ENCODE measurements around the gene FHOD3. TPM values are rescaled to one million over a fixed set of nuclear protein-coding genes. Genes with fewer than 3 reads are reported as not detected.

Gene FHOD3
- polyA plus RNA-seq, 4 donors, result 0.22 to 8.1 (median 1.9) TPM

DNA sequence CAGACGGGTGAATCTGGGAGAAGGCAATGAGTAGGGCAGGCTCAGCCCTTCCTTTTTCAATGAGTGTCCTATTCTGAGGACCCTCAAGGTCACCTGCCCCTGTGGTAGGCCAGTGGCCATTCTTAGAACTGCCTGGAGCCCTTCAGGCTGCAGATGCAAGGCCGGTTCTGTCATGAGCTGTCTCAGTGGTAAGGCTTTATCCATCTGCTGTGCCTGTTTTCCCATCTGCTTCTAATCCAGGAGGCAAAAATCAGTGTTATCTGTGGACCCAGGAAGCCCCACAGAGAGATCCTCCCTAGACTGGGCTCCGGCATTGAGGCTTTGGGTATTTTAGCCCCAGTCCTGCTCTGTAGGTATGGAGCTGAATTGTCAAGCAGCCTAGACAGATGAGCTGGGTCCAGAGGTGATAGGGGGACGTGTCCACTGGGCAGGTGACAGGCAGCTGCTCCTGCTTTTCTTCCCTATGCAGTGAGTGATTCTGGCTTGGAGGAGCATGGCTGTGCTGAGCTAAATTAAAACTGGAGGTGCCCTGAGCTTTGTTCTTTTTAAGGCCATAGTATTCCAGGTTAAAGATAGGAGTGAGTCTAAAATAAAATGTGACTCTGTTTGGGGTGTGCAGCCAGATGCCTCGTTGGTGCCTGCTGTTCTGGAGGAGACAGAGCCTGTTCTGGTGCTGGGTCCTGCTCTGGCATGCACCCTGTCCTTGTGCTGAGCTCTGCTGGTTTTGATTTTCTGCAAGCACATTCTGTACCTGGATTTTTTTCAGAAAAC is 92.5 kb downstream of the FHOD3 start:
- WGBS, 3 donors, result 53 to 69% (median 60%) methylated on average over 5 of the region's 5 CpGs
- Histone ChIP-seq H3K4me3 (ENCODE audit: low read depth in 1 of 3, low read length in 3 of 3) (no peak overlapping the region), H3K9me3 (ENCODE audit: control insufficient read depth in 2 of 2, insufficient read depth in 1 of 2, low read depth in 1 of 2, low read length in 1 of 2) (peaks cover 0 to 6% of the 10 kb centered on the region in 2 donors), H3K27ac (ENCODE audit: low read depth in 1 of 3, low read length in 2 of 3) (no peak overlapping the region), H3K36me3 (ENCODE audit: control insufficient read depth in 3 of 3, insufficient read depth in 2 of 3, low read depth in 1 of 3, low read length in 3 of 3) (no peaks in the 10 kb centered on the region), H3K4me1 (ENCODE audit: control insufficient read depth in 3 of 3, insufficient read depth in 2 of 3, low read depth in 1 of 3, low read length in 2 of 3) (no peaks in the 10 kb centered on the region), H3K27me3 (ENCODE audit: control insufficient read depth in 3 of 3, insufficient read depth in 3 of 3, low read length in 3 of 3) (no peaks in the 10 kb centered on the region)
- DNase-seq, result no peak
- no peak for FAIRE-seq

DNA sequence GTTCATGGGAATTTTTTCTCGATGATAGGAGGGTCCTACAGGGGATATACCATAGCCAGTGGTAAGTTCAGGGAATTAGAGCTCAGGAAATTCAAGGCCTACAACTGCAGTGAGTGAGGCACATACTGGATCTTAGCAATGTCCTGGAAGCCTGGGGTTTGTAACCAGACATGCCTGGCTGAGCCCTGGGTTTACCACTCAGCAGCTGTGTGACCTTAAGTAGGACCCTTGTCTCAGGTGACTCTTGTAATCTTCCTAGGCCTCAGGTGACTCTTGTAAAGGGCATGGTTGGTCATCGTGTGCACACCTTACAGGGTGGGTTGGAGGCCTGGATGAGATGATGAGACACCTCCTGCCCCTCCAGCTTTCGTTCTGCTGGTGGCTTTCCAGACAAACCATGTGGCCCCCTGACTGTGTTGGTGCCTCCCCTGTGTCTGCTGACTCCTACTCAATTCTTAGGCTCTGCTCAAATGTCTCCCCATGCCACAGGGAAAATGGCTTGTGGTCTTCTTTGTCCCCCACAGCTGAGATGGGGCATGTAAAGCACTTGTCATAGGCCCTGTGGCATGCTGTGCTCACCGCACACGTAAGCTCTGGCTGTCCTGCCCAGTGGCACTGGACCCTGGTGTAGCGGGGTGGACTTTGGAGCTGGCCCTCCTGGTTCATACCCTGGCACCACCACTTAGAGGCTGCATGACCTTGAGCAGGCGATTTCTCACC is 94.1 kb downstream of the FHOD3 start:
- peaks cover 0 to 6% of the 10 kb centered on the region in 2 donors for H3K9me3 ChIP-seq (ENCODE audit: control insufficient read depth in 2 of 2, insufficient read depth in 1 of 2, low read depth in 1 of 2, low read length in 1 of 2)
- DNase-seq (no peak), FAIRE-seq (no peak)
- no peaks in the 10 kb centered on the region for H3K27me3 ChIP-seq (ENCODE audit: control insufficient read depth in 3 of 3, insufficient read depth in 3 of 3, low read length in 3 of 3)
- H3K4me3 ChIP-seq (ENCODE audit: low read depth in 1 of 3, low read length in 3 of 3), result no peak overlapping the region
- no peaks in the 10 kb centered on the region for H3K36me3 ChIP-seq (ENCODE audit: control insufficient read depth in 3 of 3, insufficient read depth in 2 of 3, low read depth in 1 of 3, low read length in 3 of 3)
- H3K27ac ChIP-seq (ENCODE audit: low read depth in 1 of 3, low read length in 2 of 3), result no peak overlapping the region
- H3K4me1 ChIP-seq (ENCODE audit: control insufficient read depth in 3 of 3, insufficient read depth in 2 of 3, low read depth in 1 of 3, low read length in 2 of 3), result no peaks in the 10 kb centered on the region
- WGBS, 3 donors, result 86 to 90% (median 89%) methylated on average over 7 of the region's 7 CpGs

DNA sequence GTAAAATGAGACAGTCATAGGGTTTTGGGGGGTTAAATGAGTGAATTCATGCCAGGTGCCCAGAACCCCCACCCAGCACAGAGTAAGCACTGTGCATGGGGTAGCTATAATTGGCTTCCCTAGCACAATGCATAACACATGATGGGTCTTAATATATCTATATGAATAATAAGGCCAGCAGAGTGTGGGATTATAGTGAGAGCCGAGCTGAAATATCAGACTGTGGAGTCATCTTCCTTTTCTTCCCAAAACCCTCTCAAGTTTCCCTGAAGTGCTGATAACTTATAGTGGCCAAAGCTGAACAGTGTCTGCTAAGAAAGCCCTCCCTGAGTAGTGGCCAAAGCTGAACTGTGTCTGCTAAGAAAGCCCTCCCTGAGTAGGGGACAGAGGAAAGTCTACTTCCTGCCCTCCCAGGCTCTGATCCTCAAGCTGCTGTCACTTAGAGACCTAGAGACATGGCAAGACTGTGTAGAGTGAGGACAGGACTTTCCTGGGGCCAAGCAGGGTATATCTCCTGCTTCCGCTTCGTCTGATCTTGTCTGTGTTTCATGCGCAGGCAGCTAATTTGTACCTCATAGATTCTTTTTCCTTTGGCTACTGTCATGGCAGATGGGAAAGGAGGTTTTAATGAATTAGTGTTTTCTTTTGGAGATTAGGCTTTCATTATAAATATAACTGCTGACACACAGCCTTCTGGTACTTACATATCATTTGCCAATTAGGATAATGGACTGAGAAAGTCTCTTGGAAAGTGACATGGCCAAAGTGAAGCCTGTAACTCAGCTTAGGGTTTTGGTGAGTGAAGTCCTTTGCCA is 94.9 kb downstream of the FHOD3 start:
- no peaks in the 10 kb centered on the region for H3K36me3 ChIP-seq (ENCODE audit: control insufficient read depth in 3 of 3, insufficient read depth in 2 of 3, low read depth in 1 of 3, low read length in 3 of 3)
- no peak for FAIRE-seq
- H3K4me3 ChIP-seq (ENCODE audit: low read depth in 1 of 3, low read length in 3 of 3), result no peak overlapping the region
- H3K27me3 ChIP-seq (ENCODE audit: control insufficient read depth in 3 of 3, insufficient read depth in 3 of 3, low read length in 3 of 3), result no peaks in the 10 kb centered on the region
- DNase-seq, result no peak
- H3K9me3 ChIP-seq (ENCODE audit: control insufficient read depth in 2 of 2, insufficient read depth in 1 of 2, low read depth in 1 of 2, low read length in 1 of 2), result peaks cover 0 to 6% of the 10 kb centered on the region in 2 donors
- no peaks in the 10 kb centered on the region for H3K4me1 ChIP-seq (ENCODE audit: control insufficient read depth in 3 of 3, insufficient read depth in 2 of 3, low read depth in 1 of 3, low read length in 2 of 3)
- 87 to 94% (median 90%) methylated on average over 4 of the region's 4 CpGs for WGBS, 3 donors
- H3K27ac ChIP-seq (ENCODE audit: low read depth in 1 of 3, low read length in 2 of 3), result no peak overlapping the region

DNA sequence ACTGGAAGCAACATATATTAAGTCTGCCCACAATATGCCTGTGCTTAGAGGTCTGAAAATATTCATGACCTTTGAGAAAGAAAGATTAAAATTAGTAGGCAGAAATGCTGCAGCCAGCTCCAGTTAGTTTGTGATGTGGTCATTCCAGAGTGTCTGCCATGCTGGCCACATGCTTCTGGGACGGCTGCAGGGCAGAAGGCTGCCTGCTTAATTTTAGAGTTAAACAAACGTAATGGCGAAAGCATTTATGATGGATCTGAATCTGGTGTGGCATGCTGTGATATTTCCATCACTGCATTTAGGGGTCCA is 95.4 kb downstream of the FHOD3 start:
- Histone ChIP-seq H3K36me3 (ENCODE audit: control insufficient read depth in 3 of 3, insufficient read depth in 2 of 3, low read depth in 1 of 3, low read length in 3 of 3) (no peaks in the 10 kb centered on the region), H3K27ac (ENCODE audit: low read depth in 1 of 3, low read length in 2 of 3) (no peak overlapping the region), H3K27me3 (ENCODE audit: control insufficient read depth in 3 of 3, insufficient read depth in 3 of 3, low read length in 3 of 3) (no peaks in the 10 kb centered on the region), H3K9me3 (ENCODE audit: control insufficient read depth in 2 of 2, insufficient read depth in 1 of 2, low read depth in 1 of 2, low read length in 1 of 2) (peaks cover 0 to 6% of the 10 kb centered on the region in 2 donors), H3K4me3 (ENCODE audit: low read depth in 1 of 3, low read length in 3 of 3) (no peak overlapping the region), H3K4me1 (ENCODE audit: control insufficient read depth in 3 of 3, insufficient read depth in 2 of 3, low read depth in 1 of 3, low read length in 2 of 3) (no peaks in the 10 kb centered on the region)
- FAIRE-seq (no peak), DNase-seq (no peak)
- WGBS, 3 donors, result 85 to 91% (median 88%) methylated on average over 3 of the region's 3 CpGs

DNA sequence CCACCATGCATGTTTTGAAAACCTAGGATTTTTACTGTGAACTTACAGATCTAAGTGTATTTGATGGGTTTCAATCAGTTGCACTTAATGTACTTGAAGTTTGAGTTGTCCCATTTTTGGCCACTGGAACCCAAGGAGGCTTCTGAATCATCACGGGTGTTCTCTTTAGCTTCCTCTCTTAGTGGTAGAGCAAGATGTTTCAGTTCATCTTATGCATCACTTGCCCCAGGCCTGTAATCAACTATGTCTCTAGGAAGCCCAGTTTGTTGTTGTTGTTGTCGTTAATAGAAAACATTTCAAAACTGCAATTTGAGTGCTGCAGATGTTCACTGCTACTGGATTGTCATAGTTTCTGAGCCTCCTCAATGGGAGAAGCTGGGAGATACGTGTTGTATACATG is 97.0 kb downstream of the FHOD3 start:
- Histone ChIP-seq H3K4me3 (ENCODE audit: low read depth in 1 of 3, low read length in 3 of 3) (no peak overlapping the region), H3K36me3 (ENCODE audit: control insufficient read depth in 3 of 3, insufficient read depth in 2 of 3, low read depth in 1 of 3, low read length in 3 of 3) (no peaks in the 10 kb centered on the region), H3K27ac (ENCODE audit: low read depth in 1 of 3, low read length in 2 of 3) (no peak overlapping the region), H3K9me3 (ENCODE audit: control insufficient read depth in 2 of 2, insufficient read depth in 1 of 2, low read depth in 1 of 2, low read length in 1 of 2) (peaks cover 0 to 6% of the 10 kb centered on the region in 2 donors), H3K27me3 (ENCODE audit: control insufficient read depth in 3 of 3, insufficient read depth in 3 of 3, low read length in 3 of 3) (no peaks in the 10 kb centered on the region), H3K4me1 (ENCODE audit: control insufficient read depth in 3 of 3, insufficient read depth in 2 of 3, low read depth in 1 of 3, low read length in 2 of 3) (no peaks in the 10 kb centered on the region)
- FAIRE-seq, result no peak
- 70 to 83% (median 74%) methylated on average over 3 of the region's 3 CpGs for WGBS, 3 donors
- DNase-seq, result no peak

DNA sequence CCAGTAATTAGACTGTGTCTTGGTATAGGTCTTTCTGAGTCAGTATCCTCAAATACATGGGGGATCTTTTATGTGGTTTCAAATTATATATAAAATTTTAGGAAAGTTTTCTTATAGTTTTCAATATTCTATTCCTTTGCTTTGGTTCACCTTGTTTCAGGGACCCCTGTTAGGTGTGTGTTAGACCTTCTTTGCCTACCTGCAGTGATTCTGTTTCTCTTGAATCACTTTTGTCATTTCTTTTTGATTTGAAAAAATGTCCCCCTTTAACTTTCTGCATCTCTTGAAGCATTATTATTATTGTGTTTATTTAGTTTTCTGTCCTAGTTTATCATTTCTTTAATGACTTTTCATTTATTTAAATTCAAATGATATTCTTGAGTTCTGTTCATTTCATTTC is 98.7 kb downstream of the FHOD3 start:
- Histone ChIP-seq H3K36me3 (ENCODE audit: control insufficient read depth in 3 of 3, insufficient read depth in 2 of 3, low read depth in 1 of 3, low read length in 3 of 3) (no peaks in the 10 kb centered on the region), H3K4me1 (ENCODE audit: control insufficient read depth in 3 of 3, insufficient read depth in 2 of 3, low read depth in 1 of 3, low read length in 2 of 3) (no peaks in the 10 kb centered on the region)
- no peak for FAIRE-seq

DNA sequence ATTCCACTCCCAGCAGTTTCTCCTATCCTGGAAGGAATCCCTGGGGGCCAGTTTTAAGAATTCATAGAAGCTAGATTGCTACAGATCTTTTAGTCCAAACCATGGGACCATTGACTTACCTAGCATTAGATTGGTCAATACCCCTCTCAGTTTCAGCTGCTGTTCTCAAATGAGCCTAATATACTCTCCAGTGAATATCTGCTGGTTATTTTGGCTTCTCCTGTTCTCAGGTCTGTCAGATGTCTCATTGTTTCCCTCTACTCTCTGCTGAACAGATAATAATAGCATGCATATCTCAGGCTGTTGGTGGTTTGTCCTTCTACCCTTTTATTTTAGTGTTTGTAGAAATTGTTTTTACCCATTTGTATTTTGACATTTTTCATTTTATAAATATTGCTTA is 99.5 kb downstream of the FHOD3 start:
- H3K4me1 ChIP-seq (ENCODE audit: control insufficient read depth in 3 of 3, insufficient read depth in 2 of 3, low read depth in 1 of 3, low read length in 2 of 3), result no peaks in the 10 kb centered on the region
- DNase-seq, result no peak
- no peak overlapping the region for H3K4me3 ChIP-seq (ENCODE audit: low read depth in 1 of 3, low read length in 3 of 3)
- H3K36me3 ChIP-seq (ENCODE audit: control insufficient read depth in 3 of 3, insufficient read depth in 2 of 3, low read depth in 1 of 3, low read length in 3 of 3), result no peaks in the 10 kb centered on the region
- peaks cover 0 to 6% of the 10 kb centered on the region in 2 donors for H3K9me3 ChIP-seq (ENCODE audit: control insufficient read depth in 2 of 2, insufficient read depth in 1 of 2, low read depth in 1 of 2, low read length in 1 of 2)
- FAIRE-seq, result no peak
- no peaks in the 10 kb centered on the region for H3K27me3 ChIP-seq (ENCODE audit: control insufficient read depth in 3 of 3, insufficient read depth in 3 of 3, low read length in 3 of 3)
- H3K27ac ChIP-seq (ENCODE audit: low read depth in 1 of 3, low read length in 2 of 3), result no peak overlapping the region

More for the DNA sequence above, 98.7 kb downstream of the FHOD3 start:
- no peak overlapping the region for H3K27ac ChIP-seq (ENCODE audit: low read depth in 1 of 3, low read length in 2 of 3)
- no peak for DNase-seq
- peaks cover 0 to 6% of the 10 kb centered on the region in 2 donors for H3K9me3 ChIP-seq (ENCODE audit: control insufficient read depth in 2 of 2, insufficient read depth in 1 of 2, low read depth in 1 of 2, low read length in 1 of 2)
- no peak overlapping the region for H3K4me3 ChIP-seq (ENCODE audit: low read depth in 1 of 3, low read length in 3 of 3)
- no peaks in the 10 kb centered on the region for H3K27me3 ChIP-seq (ENCODE audit: control insufficient read depth in 3 of 3, insufficient read depth in 3 of 3, low read length in 3 of 3)

DNA sequence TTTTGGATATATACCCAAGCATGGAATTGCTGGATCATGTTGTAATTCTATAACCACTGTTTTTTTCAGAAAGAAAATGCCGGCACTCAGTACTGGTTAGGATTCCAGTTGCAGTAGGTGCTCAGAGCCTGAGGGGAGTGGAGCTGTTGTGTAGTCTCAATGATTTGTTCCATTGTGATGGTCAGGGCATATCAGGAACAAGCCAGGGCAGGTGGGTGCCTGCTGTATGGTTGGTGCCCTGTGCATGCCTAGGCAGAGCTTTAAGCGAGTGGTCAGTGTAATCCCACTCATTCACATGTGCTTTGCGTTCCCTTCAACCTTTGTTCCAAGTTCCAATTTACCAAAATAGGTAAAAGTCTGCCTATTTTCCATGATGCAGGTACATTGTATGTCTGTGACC is 100.9 kb downstream of the FHOD3 start:
- no peak for DNase-seq
- no peaks in the 10 kb centered on the region for H3K4me1 ChIP-seq (ENCODE audit: control insufficient read depth in 3 of 3, insufficient read depth in 2 of 3, low read depth in 1 of 3, low read length in 2 of 3)
- peaks cover 0 to 5% of the 10 kb centered on the region in 2 donors for H3K9me3 ChIP-seq (ENCODE audit: control insufficient read depth in 2 of 2, insufficient read depth in 1 of 2, low read depth in 1 of 2, low read length in 1 of 2)
- FAIRE-seq, result no peak
- WGBS, 3 donors, result 87 to 98% (median 95%) methylated on average over 3 of the region's 3 CpGs
- H3K36me3 ChIP-seq (ENCODE audit: control insufficient read depth in 3 of 3, insufficient read depth in 2 of 3, low read depth in 1 of 3, low read length in 3 of 3), result no peaks in the 10 kb centered on the region
- H3K27me3 ChIP-seq (ENCODE audit: control insufficient read depth in 3 of 3, insufficient read depth in 3 of 3, low read length in 3 of 3), result no peaks in the 10 kb centered on the region
- H3K27ac ChIP-seq (ENCODE audit: low read depth in 1 of 3, low read length in 2 of 3), result no peak overlapping the region
- H3K4me3 ChIP-seq (ENCODE audit: low read depth in 1 of 3, low read length in 3 of 3), result no peak overlapping the region

Data from small intestine (tissue), 7 donors.